SK-N-SH treated with all-trans-retinoic acid at 6 μM for 48 hours (cell line): ENCODE data around the gene NBPF1.
A peak's percentile ranks its signal among the peaks of the same experiment; 100 is the strongest.
"Not testable (repeated sequence)": the region's sequence is repeated elsewhere in the genome, so short reads cannot be mapped to it uniquely, and the experiment has no call there.

Source experiments
- ATAC-seq: fragments of 200-7000 bp; cut with Tn5 transposase; 3 replicates; pipeline ENCODE4 v1.9.1; 2020; ENCODE audit warnings: mild to moderate bottlenecking, moderate library complexity
- ARNTL ChIP-seq: fragments of 450-650 bp; formaldehyde crosslinking; IDR thresholded peaks from 2 replicates; pipeline ENCODE4 v1.5.0; 2020; ENCODE audit warnings: low read depth, mild to moderate bottlenecking, moderate library complexity, borderline replicate concordance
- BACH2 ChIP-seq: fragments of 250-450 bp; sonication (Bioruptor Pico); IDR thresholded peaks from 2 replicates; pipeline ENCODE4 v1.9.0; 2021; ENCODE audit warnings: mild to moderate bottlenecking, borderline replicate concordance
- CREB5 ChIP-seq: fragments of 250-450 bp; sonication (Bioruptor Pico); IDR thresholded peaks from 2 replicates; pipeline ENCODE4 v1.5.1; 2020; ENCODE audit warnings: low read depth, mild to moderate bottlenecking, moderate library complexity
- CSDC2 ChIP-seq: fragments of 250-450 bp; sonication (Bioruptor Pico); IDR thresholded peaks from 2 replicates; pipeline ENCODE4 v1.5.0; 2020; ENCODE audit warnings: mild to moderate bottlenecking, moderate library complexity
- ESRRG ChIP-seq: fragments of 250-450 bp; sonication (Bioruptor Pico); IDR thresholded peaks from 2 replicates; pipeline ENCODE4 v1.6.1; 2021; ENCODE audit warnings: mild to moderate bottlenecking
- GLIS3 ChIP-seq: fragments of 250-450 bp; sonication (Bioruptor Pico); IDR thresholded peaks from 2 replicates; pipeline ENCODE4 v1.5.0; 2020; ENCODE audit warnings: mild to moderate bottlenecking, moderate library complexity
- ISL1 ChIP-seq: fragments of 250-450 bp; sonication (Bioruptor Pico); IDR thresholded peaks from 2 replicates; pipeline ENCODE4 v2.1.2; 2022; ENCODE audit warnings: mild to moderate bottlenecking, moderate library complexity
- OSR1 ChIP-seq: fragments of 250-450 bp; sonication (Bioruptor Pico); IDR thresholded peaks from 2 replicates; pipeline ENCODE4 v1.8.0; 2022; ENCODE audit warnings: moderate library complexity, mild to moderate bottlenecking, inconsistent platforms
- PATZ1 ChIP-seq: fragments of 250-450 bp; sonication (Bioruptor Pico); IDR thresholded peaks from 2 replicates; pipeline ENCODE4 v1.8.0; 2020; ENCODE audit warnings: mild to moderate bottlenecking, moderate library complexity, borderline replicate concordance
- POU6F1 ChIP-seq: fragments of 250-450 bp; sonication (Bioruptor Pico); IDR thresholded peaks from 2 replicates; pipeline ENCODE4 v1.8.0; 2021; ENCODE audit warnings: low read depth, mild to moderate bottlenecking, moderate library complexity, borderline replicate concordance
- PPARA ChIP-seq: fragments of 250-450 bp; sonication (Bioruptor Pico); IDR thresholded peaks from 2 replicates; pipeline ENCODE4 v1.5.0; 2020; ENCODE audit warnings: mild to moderate bottlenecking, borderline replicate concordance
- RARB ChIP-seq: fragments of 250-450 bp; sonication (Bioruptor Pico); IDR thresholded peaks from 2 replicates; pipeline ENCODE4 v1.8.0; 2021; ENCODE audit warnings: mild to moderate bottlenecking, moderate library complexity
- SNAI2 ChIP-seq: fragments of 250-450 bp; sonication (Bioruptor Pico); IDR thresholded peaks from 2 replicates; pipeline ENCODE4 v1.5.0; 2020; ENCODE audit warnings: mild to moderate bottlenecking, moderate library complexity
- TCF4 ChIP-seq: fragments of 250-450 bp; sonication (Bioruptor Pico); IDR thresholded peaks from 2 replicates; pipeline ENCODE4 v1.8.0; 2021; ENCODE audit warnings: mild to moderate bottlenecking, moderate library complexity, borderline replicate concordance
- TOX ChIP-seq: fragments of 250-450 bp; sonication (Bioruptor Pico); IDR thresholded peaks from 2 replicates; pipeline ENCODE4 v1.8.0; 2021; ENCODE audit warnings: mild to moderate bottlenecking, moderate library complexity, borderline replicate concordance
- ZC3H10 ChIP-seq: fragments of 250-450 bp; sonication (Bioruptor Pico); IDR thresholded peaks from 2 replicates; pipeline ENCODE4 v1.5.1; 2021; ENCODE audit warnings: mild to moderate bottlenecking, moderate library complexity
- ZFP3 ChIP-seq: fragments of 250-450 bp; sonication (Bioruptor Pico); IDR thresholded peaks from 2 replicates; pipeline ENCODE4 v1.5.0; 2020; ENCODE audit warnings: mild to moderate bottlenecking, moderate library complexity
- ZFP30 ChIP-seq: fragments of 450-650 bp; formaldehyde crosslinking; IDR thresholded peaks from 2 replicates; pipeline ENCODE4 v1.5.0; 2022; ENCODE audit warnings: mild to moderate bottlenecking, moderate library complexity
- ZNF565 ChIP-seq: fragments of 450-650 bp; formaldehyde crosslinking; conservative IDR thresholded peaks from 2 replicates; pipeline ENCODE4 v1.5.0; 2020; ENCODE audit warnings: low read depth, mild to moderate bottlenecking, moderate library complexity
- ZNF70 ChIP-seq: fragments of 450-650 bp; formaldehyde crosslinking; IDR thresholded peaks from 2 replicates; pipeline ENCODE4 v1.5.0; 2020; ENCODE audit warnings: mild to moderate bottlenecking, moderate library complexity
- ZNF8 ChIP-seq: fragments of 450-650 bp; formaldehyde crosslinking; IDR thresholded peaks from 2 replicates; pipeline ENCODE4 v1.5.0; 2020; ENCODE audit warnings: mild to moderate bottlenecking, moderate library complexity
- TF ChIP-seq, protein P1 (sequence below): fragments of 250-450 bp; sonication (Bioruptor Pico); IDR thresholded peaks from 2 replicates; pipeline ENCODE4 v1.5.0; 2020; ENCODE audit warnings: mild to moderate bottlenecking, moderate library complexity
- TF ChIP-seq, protein P2 (sequence below): fragments of 250-450 bp; sonication (Bioruptor Pico); IDR thresholded peaks from 2 replicates; pipeline ENCODE4 v1.5.1; 2021; ENCODE audit warnings: mild to moderate bottlenecking, moderate library complexity

NBPF1 gene

DNA sequence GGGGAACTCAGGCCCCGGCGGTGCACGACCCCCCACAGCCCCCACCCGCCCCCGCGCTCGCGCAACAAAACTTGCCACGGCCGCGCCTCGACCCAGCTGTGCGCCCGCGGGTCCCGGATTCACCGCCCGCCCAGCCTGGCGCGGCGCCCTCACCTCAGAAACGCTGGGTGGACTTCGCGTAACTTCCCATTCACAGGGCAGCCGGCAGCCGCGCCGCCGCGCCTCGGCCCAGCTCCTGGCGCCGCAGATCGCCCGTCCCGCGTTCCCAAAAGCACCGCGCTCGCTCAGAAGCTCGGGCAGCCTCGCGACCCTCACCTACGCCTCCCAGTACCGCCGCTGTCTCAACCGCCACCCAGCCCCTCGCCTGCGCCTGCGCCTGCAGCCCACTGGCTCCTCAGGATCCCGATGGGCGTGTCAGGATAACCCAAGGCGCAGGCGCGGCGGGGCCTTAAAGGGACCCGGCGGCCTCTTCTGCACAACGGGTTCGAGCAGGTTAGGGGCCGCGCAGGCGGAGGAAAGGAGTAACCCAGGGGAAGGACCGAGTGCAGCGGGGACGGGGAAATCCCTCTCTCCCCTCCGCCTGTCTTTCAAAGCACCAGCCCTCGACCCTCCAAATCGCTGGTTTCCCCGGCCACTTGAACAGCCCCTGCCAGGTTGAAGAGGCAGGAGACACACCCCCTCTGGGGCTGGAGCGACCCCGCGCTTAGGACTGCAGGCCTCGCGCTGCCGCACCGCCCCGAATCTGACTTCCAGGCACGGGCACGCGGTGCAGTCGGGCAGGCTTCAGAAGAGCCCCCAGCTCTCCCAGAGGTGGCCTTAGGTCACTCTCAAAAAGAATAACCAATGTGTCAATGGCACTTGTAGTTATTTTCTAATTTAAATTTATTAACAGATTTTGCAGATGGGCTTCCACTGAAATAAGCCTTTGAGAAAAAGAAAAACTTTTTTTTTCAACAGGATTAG lies at the start of gene NBPF1:
NBPF1 (minus strand) TSS at position 380 of the 963 bp plus-strand sequence.
- TF ChIP-seq CREB5 (CRISPR knock-in tag) (peak; percentile 78), TCF4 (peak; percentile 43; the same call in 1 of the 2 replicates), TOX (CRISPR knock-in tag) (no peak), ZC3H10 (CRISPR knock-in tag) (no peak), ZNF70 (CRISPR knock-in tag) (no peak), ESRRG (CRISPR knock-in tag) (peak; percentile 92), OSR1 (CRISPR knock-in tag) (no peak), PATZ1 (CRISPR knock-in tag) (peak; percentile 79; the same call in 1 of the 2 replicates), PPARA (CRISPR knock-in tag) (no peak), BACH2 (CRISPR knock-in tag) (0 out of 2 replicates have a peak, but pooled peaks have one; percentile 43), SNAI2 (CRISPR knock-in tag) (peak; percentile 88), ARNTL (CRISPR knock-in tag) (no peak), ISL1 (CRISPR knock-in tag) (no peak; the same call in 1 of the 2 replicates), RARB (0 out of 2 replicates have a peak, but pooled peaks have one; percentile 51), ZNF8 (CRISPR knock-in tag) (no peak), CSDC2 (peak; percentile 96), GLIS3 (no peak; the same call in none of the 2 replicates), ZFP30 (CRISPR knock-in tag) (peak; percentile 38; the same call in 1 of the 2 replicates), ZNF565 (CRISPR knock-in tag) (peak; percentile 49; the same call in 1 of the 2 replicates), POU6F1 (CRISPR knock-in tag) (peak; percentile 23; the same call in 1 of the 2 replicates), ZFP3 (CRISPR knock-in tag) (peak; percentile 59; the same call in 1 of the 2 replicates)
- TF ChIP-seq, protein P1, sequence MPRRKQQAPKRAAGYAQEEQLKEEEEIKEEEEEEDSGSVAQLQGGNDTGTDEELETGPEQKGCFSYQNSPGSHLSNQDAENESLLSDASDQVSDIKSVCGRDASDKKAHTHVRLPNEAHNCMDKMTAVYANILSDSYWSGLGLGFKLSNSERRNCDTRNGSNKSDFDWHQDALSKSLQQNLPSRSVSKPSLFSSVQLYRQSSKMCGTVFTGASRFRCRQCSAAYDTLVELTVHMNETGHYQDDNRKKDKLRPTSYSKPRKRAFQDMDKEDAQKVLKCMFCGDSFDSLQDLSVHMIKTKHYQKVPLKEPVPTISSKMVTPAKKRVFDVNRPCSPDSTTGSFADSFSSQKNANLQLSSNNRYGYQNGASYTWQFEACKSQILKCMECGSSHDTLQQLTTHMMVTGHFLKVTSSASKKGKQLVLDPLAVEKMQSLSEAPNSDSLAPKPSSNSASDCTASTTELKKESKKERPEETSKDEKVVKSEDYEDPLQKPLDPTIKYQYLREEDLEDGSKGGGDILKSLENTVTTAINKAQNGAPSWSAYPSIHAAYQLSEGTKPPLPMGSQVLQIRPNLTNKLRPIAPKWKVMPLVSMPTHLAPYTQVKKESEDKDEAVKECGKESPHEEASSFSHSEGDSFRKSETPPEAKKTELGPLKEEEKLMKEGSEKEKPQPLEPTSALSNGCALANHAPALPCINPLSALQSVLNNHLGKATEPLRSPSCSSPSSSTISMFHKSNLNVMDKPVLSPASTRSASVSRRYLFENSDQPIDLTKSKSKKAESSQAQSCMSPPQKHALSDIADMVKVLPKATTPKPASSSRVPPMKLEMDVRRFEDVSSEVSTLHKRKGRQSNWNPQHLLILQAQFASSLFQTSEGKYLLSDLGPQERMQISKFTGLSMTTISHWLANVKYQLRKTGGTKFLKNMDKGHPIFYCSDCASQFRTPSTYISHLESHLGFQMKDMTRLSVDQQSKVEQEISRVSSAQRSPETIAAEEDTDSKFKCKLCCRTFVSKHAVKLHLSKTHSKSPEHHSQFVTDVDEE (CRISPR knock-in tag), result peak; percentile 91
- TF ChIP-seq, protein P2, sequence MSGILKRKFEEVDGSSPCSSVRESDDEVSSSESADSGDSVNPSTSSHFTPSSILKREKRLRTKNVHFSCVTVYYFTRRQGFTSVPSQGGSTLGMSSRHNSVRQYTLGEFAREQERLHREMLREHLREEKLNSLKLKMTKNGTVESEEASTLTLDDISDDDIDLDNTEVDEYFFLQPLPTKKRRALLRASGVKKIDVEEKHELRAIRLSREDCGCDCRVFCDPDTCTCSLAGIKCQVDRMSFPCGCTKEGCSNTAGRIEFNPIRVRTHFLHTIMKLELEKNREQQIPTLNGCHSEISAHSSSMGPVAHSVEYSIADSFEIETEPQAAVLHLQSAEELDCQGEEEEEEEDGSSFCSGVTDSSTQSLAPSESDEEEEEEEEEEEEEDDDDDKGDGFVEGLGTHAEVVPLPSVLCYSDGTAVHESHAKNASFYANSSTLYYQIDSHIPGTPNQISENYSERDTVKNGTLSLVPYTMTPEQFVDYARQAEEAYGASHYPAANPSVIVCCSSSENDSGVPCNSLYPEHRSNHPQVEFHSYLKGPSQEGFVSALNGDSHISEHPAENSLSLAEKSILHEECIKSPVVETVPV (CRISPR knock-in tag), result no peak
- peak; percentile 98 for ATAC-seq

- not testable (repeated sequence) for ATAC-seq
These were observed 44.9 kb upstream of the NBPF1 start for GRCh38 chr1:16658234-16658633.

DNA sequence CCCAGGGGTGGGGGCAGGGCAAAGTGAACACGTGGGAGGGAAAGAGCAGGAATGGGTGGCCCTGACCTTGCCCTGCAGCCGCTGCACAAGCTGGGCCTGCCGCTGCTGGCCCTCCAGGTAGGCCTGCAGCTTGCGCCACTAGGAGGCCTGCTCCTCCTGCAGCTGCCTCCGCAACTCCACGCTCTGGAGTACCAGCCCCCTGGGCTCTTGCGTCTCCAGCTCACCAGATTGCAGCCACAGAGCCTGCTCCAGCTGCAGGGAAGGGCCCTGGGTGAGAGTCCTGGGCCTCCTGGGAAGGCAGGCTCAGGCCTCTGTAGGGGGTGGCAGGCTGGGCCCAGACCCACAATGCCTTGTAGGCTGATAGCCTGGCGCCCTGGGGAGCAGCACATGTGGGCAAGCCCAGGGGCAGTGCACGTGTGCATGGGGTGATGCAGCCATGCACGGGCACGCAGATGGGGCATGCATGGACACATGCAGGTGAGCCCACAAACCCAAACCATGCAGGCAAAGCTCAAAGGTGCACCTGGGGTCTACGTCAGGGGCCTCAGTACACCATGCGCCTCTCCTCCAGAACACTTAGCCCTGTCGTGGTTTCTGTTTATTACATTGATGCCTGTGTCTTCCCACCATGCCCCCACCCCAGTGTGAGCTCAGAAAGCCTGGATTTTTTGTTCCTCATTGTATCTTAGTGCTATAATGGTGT lies 43.8 kb upstream of the NBPF1 start:
- peak; percentile 32; the same call in 2 of the 3 replicates for ATAC-seq

GRCh38 chr1:16656574-16656973 lies 43.2 kb upstream of the NBPF1 start:
- peak; percentile 68 for ATAC-seq

DNA sequence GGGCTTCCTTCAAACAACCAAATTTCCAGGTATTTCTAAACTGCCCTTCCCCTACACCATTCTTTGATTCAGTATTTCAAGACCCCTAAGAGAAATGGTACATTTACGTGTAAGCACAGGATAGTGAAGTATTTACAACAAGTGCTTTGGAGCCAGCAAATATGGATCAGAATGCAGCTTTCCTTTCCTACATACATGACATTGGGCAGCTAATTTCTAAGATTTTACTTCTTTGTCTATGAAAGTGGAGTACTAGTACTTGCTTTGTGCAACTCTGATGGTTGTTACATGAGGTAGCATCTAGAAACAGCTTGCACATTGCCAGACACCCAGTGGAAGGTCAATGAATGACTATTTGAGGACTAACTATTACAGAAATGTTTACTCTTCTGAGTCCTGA lies 38.2 kb upstream of the NBPF1 start:
- ATAC-seq, result peak; percentile 63

DNA sequence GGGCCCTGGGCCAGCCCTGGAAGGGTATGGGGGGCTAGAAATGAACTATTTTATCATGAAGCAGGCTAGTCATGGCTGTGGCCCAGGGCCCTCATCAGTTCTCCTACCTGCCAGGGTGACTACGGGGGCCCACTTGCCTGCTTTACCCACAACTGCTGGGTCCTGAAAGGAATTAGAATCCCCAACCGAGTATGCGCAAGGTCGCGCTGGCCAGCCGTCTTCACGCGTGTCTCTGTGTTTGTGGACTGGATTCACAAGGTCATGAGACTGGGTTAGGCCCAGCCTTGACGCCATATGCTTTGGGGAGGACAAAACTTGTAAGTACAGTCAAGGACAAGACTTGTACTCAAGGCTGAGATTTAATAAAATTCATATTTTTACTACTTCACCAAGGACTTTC lies 36.6 kb upstream of the NBPF1 start:
- not testable (repeated sequence) for ATAC-seq

- ATAC-seq, result not testable (repeated sequence)
These were observed 36.0 kb upstream of the NBPF1 start for GRCh38 chr1:16649390-16649789.
